ENCODE measurements around the gene ZFAND3.

GRCh38 chr6:38092964-38093363 is 273.4 kb downstream of the ZFAND3 start:
- TF ChIP-seq POLR2A (IDR thresholded peaks at IDR 0.05) = no peak
- no peak for TF ChIP-seq CTCF (IDR thresholded peaks at IDR 0.05)

Data from testis (tissue), 2 donors.